ENCODE data around the gene CYP2A7. TPM values are rescaled to one million over a fixed set of nuclear protein-coding genes. Genes with fewer than 3 reads are reported as not detected.
"Not testable (repeated sequence)": the region's sequence is repeated elsewhere in the genome, so short reads cannot be mapped to it uniquely, and the experiment has no call there.

The CYP2A7 gene
- total RNA-seq, 1 experiment from 2014 or later, result not detected

- ATAC-seq (no peak), DNase-seq (ENCODE audit: low read depth, low spot score) (no peak)
- no peak for TF ChIP-seq REST (IDR thresholded peaks at IDR 0.05; ENCODE audit: insufficient read depth in 1 of 2, low read depth in 2 of 2, low read length in 1 of 2)
- TF ChIP-seq SIN3A (IDR thresholded peaks at IDR 0.05; ENCODE audit: borderline replicate concordance, insufficient read depth, low read depth, low read length), result no peak
- TF ChIP-seq CTCF (IDR thresholded peaks at IDR 0.05), result no peak
- TF ChIP-seq POLR2AphosphoS5 (IDR thresholded peaks at IDR 0.05; ENCODE audit: low read depth, low read length), result no peak
- no peak for TF ChIP-seq TCF7L2 (IDR thresholded peaks at IDR 0.05; ENCODE audit: low read depth, low read length)
- Histone ChIP-seq H3K4me1 (ENCODE audit: control insufficient read depth, insufficient read depth, low read length) (no peaks in the 10 kb centered on the region), H3K36me3 (ENCODE audit: control insufficient read depth, insufficient read depth, low read length) (no peaks in the 10 kb centered on the region), H3K9me3 (ENCODE audit: control insufficient read depth, insufficient read depth, low read depth, low read length) (no peaks in the 10 kb centered on the region), H3K27me3 (ENCODE audit: control insufficient read depth, insufficient read depth, low read length) (no peaks in the 10 kb centered on the region; the same call in 1 of the 2 replicates), H3K4me3 (ENCODE audit: low read depth in 2 of 2, low read length in 2 of 2) (no peak overlapping the region), H3K27ac (ENCODE audit: low read length) (no peak overlapping the region)
- CTCF ChIA-PET, result no interaction called here
- POLR2A ChIA-PET, result no interaction called here
- intact Hi-C loops (cut with micrococcal nuclease; ENCODE audit: unreplicated experiment) (no loop called here), in situ Hi-C loops (cut with HindIII; ENCODE audit: low pct_unique_long_range_greater_than_20kb, low sequenced_read_pairs) (no loop called here)
- BruUV-seq (replicated peaks), result no TSS peak
Observed at GRCh38 chr19:40858109-40858508, 23.9 kb downstream of the CYP2A7 start.

- H3K27ac ChIP-seq (ENCODE audit: low read length); CTCF ChIA-PET; H3K4me1 ChIP-seq (ENCODE audit: control insufficient read depth, insufficient read depth, low read length); H3K9me3 ChIP-seq (ENCODE audit: control insufficient read depth, insufficient read depth, low read depth, low read length); H3K36me3 ChIP-seq (ENCODE audit: control insufficient read depth, insufficient read depth, low read length); POLR2A ChIA-PET; ATAC-seq; intact Hi-C loops (cut with micrococcal nuclease; ENCODE audit: unreplicated experiment); DNase-seq (ENCODE audit: low read depth, low spot score); H3K4me3 ChIP-seq (ENCODE audit: low read depth in 2 of 2, low read length in 2 of 2); H3K27me3 ChIP-seq (ENCODE audit: control insufficient read depth, insufficient read depth, low read length); in situ Hi-C loops (cut with HindIII; ENCODE audit: low pct_unique_long_range_greater_than_20kb, low sequenced_read_pairs); BruUV-seq (replicated peaks): not testable (repeated sequence)
Observed at GRCh38 chr19:40852467-40853152, 29.4 kb downstream of the CYP2A7 start.

GRCh38 chr19:40850277-40850676 lies 31.8 kb downstream of the CYP2A7 start, which contains the start of gene CYP2A6:
CYP2A6 (minus strand) TSS chr19:40850447; CDS start chr19:40850426, 21 bp downstream.
- CTCF ChIA-PET; POLR2A ChIA-PET; H3K36me3 ChIP-seq (ENCODE audit: control insufficient read depth, insufficient read depth, low read length); BruUV-seq (replicated peaks); in situ Hi-C loops (cut with HindIII; ENCODE audit: low pct_unique_long_range_greater_than_20kb, low sequenced_read_pairs); intact Hi-C loops (cut with micrococcal nuclease; ENCODE audit: unreplicated experiment); H3K4me3 ChIP-seq (ENCODE audit: low read depth in 2 of 2, low read length in 2 of 2); DNase-seq (ENCODE audit: low read depth, low spot score); H3K27me3 ChIP-seq (ENCODE audit: control insufficient read depth, insufficient read depth, low read length); ATAC-seq; H3K27ac ChIP-seq (ENCODE audit: low read length); H3K4me1 ChIP-seq (ENCODE audit: control insufficient read depth, insufficient read depth, low read length); H3K9me3 ChIP-seq (ENCODE audit: control insufficient read depth, insufficient read depth, low read depth, low read length): not testable (repeated sequence)

DNA sequence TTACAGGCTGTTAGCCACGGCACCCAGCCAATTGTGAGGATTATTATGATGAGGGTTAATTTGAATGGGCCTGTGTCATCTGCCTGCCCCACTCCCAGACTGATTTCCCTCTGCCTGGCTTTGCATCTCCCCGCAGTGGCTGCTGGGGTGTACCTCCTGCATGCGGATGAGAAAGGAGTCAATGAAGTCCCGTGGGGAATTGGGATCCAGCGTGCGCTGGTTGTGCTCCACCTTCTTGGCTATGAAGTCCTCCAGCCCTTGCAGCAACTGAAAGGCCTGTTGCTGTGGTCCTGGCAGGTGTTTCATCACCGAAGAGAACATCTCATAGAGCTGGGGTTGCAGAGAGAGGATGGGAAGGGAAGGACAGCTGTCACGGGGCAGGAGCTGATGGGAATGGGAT lies 35.3 kb downstream of the CYP2A7 start:
- DNase-seq (ENCODE audit: low read depth, low spot score); BruUV-seq (replicated peaks); in situ Hi-C loops (cut with HindIII; ENCODE audit: low pct_unique_long_range_greater_than_20kb, low sequenced_read_pairs); H3K36me3 ChIP-seq (ENCODE audit: control insufficient read depth, insufficient read depth, low read length); POLR2A ChIA-PET; H3K4me3 ChIP-seq (ENCODE audit: low read depth in 2 of 2, low read length in 2 of 2); H3K9me3 ChIP-seq (ENCODE audit: control insufficient read depth, insufficient read depth, low read depth, low read length); H3K27ac ChIP-seq (ENCODE audit: low read length); CTCF ChIA-PET; ATAC-seq; H3K4me1 ChIP-seq (ENCODE audit: control insufficient read depth, insufficient read depth, low read length); H3K27me3 ChIP-seq (ENCODE audit: control insufficient read depth, insufficient read depth, low read length); intact Hi-C loops (cut with micrococcal nuclease; ENCODE audit: unreplicated experiment): not testable (repeated sequence)

GRCh38 chr19:40843653-40844052 lies 38.4 kb downstream of the CYP2A7 start:
- DNase-seq (ENCODE audit: low read depth, low spot score); H3K36me3 ChIP-seq (ENCODE audit: control insufficient read depth, insufficient read depth, low read length); BruUV-seq (replicated peaks); H3K9me3 ChIP-seq (ENCODE audit: control insufficient read depth, insufficient read depth, low read depth, low read length); H3K4me1 ChIP-seq (ENCODE audit: control insufficient read depth, insufficient read depth, low read length); H3K27ac ChIP-seq (ENCODE audit: low read length); in situ Hi-C loops (cut with HindIII; ENCODE audit: low pct_unique_long_range_greater_than_20kb, low sequenced_read_pairs); CTCF ChIA-PET; POLR2A ChIA-PET; ATAC-seq; H3K4me3 ChIP-seq (ENCODE audit: low read depth in 2 of 2, low read length in 2 of 2); intact Hi-C loops (cut with micrococcal nuclease; ENCODE audit: unreplicated experiment); H3K27me3 ChIP-seq (ENCODE audit: control insufficient read depth, insufficient read depth, low read length): not testable (repeated sequence)
